K562 (cell line): ENCODE measurements around the gene GIMAP8. TPM values are rescaled to one million over a fixed set of nuclear protein-coding genes. Genes with fewer than 3 reads are reported as not detected.
A peak's percentile ranks its signal among the peaks of the same experiment; 100 is the strongest.

ENCODE experiments used
- CHAMP1 ChIP-seq: fragments of 450-650 bp; IDR thresholded peaks from 2 replicates; pipeline ENCODE4 v1.6.1; 2016; ENCODE audit warnings: mild to moderate bottlenecking
- GABPB2 ChIP-seq: fragments of 250-450 bp; sonication (Bioruptor Pico); conservative IDR thresholded peaks from 2 replicates; pipeline ENCODE4 v1.5.1; 2021; ENCODE audit warnings: mild to moderate bottlenecking
- GTF2B ChIP-seq: IDR thresholded peaks from 2 replicates; pipeline ENCODE4 v1.6.1; 2011; ENCODE audit not compliant: insufficient read length; ENCODE audit errors: extremely low read depth
- HES1 ChIP-seq: fragments of 450-650 bp; IDR thresholded peaks from 2 replicates; pipeline ENCODE4 v1.6.1; 2016; ENCODE audit warnings: low read depth, mild to moderate bottlenecking, moderate library complexity
- HMG20B ChIP-seq: fragments of 250-450 bp; sonication (Bioruptor Pico); IDR thresholded peaks from 2 replicates; pipeline ENCODE4 v1.5.0; 2021; ENCODE audit warnings: mild to moderate bottlenecking
- JUN ChIP-seq, 2 experiments: sonication (generic) in 1 of 2; formaldehyde crosslinking in 1 of 2; IDR thresholded peaks; 2 replicates each; pipeline versions ENCODE4 v1.6.1 to v1.8.0; 2012 to 2022; ENCODE audit warnings: borderline replicate concordance in 2 of 2, mild to moderate bottlenecking in 2 of 2, improper control_type of control experiment in 1 of 2, low read depth in 1 of 2, low read length in 1 of 2, missing genetic modification reagents in 1 of 2
- MAFK ChIP-seq: IDR thresholded peaks from 2 replicates; pipeline ENCODE4 v1.6.1; 2011; ENCODE audit warnings: low read length, improper control_type of control experiment
- MBD2 ChIP-seq: sonication (generic); IDR thresholded peaks from 2 replicates; pipeline ENCODE4 v1.6.1; 2016; ENCODE audit warnings: low read depth, borderline replicate concordance
- MTA3 ChIP-seq: fragments of 450-650 bp; formaldehyde crosslinking; IDR thresholded peaks from 2 replicates; pipeline ENCODE4 v1.6.1; 2017; ENCODE audit warnings: mild to moderate bottlenecking, borderline replicate concordance
- MYNN ChIP-seq, 2 experiments: sonication (generic); formaldehyde crosslinking in 1 of 2; IDR thresholded peaks; 2 replicates each; pipeline versions ENCODE4 v1.5.0 to v1.6.1; 2016 to 2020; ENCODE audit warnings: antibody characterized with exemption in 1 of 2, missing genetic modification reagents in 1 of 2
- NCOA2 ChIP-seq, 2 experiments: fragments of 450-650 bp; IDR thresholded peaks; 2 replicates each; pipeline ENCODE4 v1.6.1; 2018; ENCODE audit warnings: mild to moderate bottlenecking in 2 of 2, moderate library complexity in 1 of 2; ENCODE audit not compliant: partially characterized antibody in 2 of 2
- NELFE ChIP-seq: IDR thresholded peaks from 2 replicates; pipeline ENCODE4 v1.6.1; 2011; ENCODE audit warnings: mild to moderate bottlenecking; ENCODE audit not compliant: insufficient read depth, insufficient read length
- NR2C1 ChIP-seq, 2 experiments: fragments of 450-650 bp; IDR thresholded peaks; 2 replicates each; pipeline ENCODE4 v1.6.1; 2017; ENCODE audit warnings: mild to moderate bottlenecking in 2 of 2, antibody characterized with exemption in 1 of 2, inconsistent platforms in 1 of 2, missing compliant biosample characterization in 1 of 2, missing genetic modification characterization in 1 of 2
- POLR2AphosphoS5 ChIP-seq: IDR thresholded peaks from 2 replicates; pipeline ENCODE4 v1.6.1; 2011; ENCODE audit warnings: mild to moderate bottlenecking, low read depth, low read length, moderate library complexity; ENCODE audit not compliant: control insufficient read depth, insufficient read depth
- POLR3G ChIP-seq: IDR thresholded peaks from 2 replicates; pipeline ENCODE4 v1.6.1; 2011; ENCODE audit not compliant: insufficient read length, insufficient replicate concordance; ENCODE audit errors: extremely low read depth
- SAFB2 ChIP-seq: fragments of 200-400 bp; formaldehyde crosslinking; IDR thresholded peaks from 2 replicates; pipeline ENCODE4 v1.6.1; 2018; ENCODE audit warnings: borderline replicate concordance, low read length, low read depth, moderate library complexity; ENCODE audit not compliant: severe bottlenecking
- SOX6 ChIP-seq: fragments of 450-650 bp; IDR thresholded peaks from 2 replicates; pipeline ENCODE4 v1.6.1; 2014; ENCODE audit warnings: mild to moderate bottlenecking
- TRIM28 ChIP-seq: fragments of 450-650 bp; IDR thresholded peaks from 2 replicates; pipeline ENCODE4 v1.6.1; 2017
- XRCC4 ChIP-seq: IDR thresholded peaks from one replicate; pipeline ENCODE4 v1.6.1; 2011; ENCODE audit not compliant: insufficient read depth, insufficient read length; ENCODE audit errors: extremely low read depth
- ZBTB7A ChIP-seq: IDR thresholded peaks from 2 replicates; pipeline ENCODE4 v1.6.1; 2011; ENCODE audit warnings: low read depth, mild to moderate bottlenecking, low read length, moderate library complexity, borderline replicate concordance; ENCODE audit not compliant: control insufficient read depth
- ZFPM2 ChIP-seq: fragments of 250-450 bp; sonication (Bioruptor Pico); IDR thresholded peaks from 2 replicates; pipeline ENCODE4 v1.5.1; 2022; ENCODE audit warnings: mild to moderate bottlenecking
- ZNF3 ChIP-seq: fragments of 250-450 bp; sonication (Bioruptor Pico); IDR thresholded peaks from 2 replicates; pipeline ENCODE4 v1.5.0; 2021; ENCODE audit warnings: mild to moderate bottlenecking, moderate library complexity
- polyA plus RNA-seq, 8 experiments: library from polyadenylated mRNA; depleted of rRNA in 4 of 8; stranded (reverse) in 5 of 8; unstranded in 3 of 8; fragments of >200 nt; fragmentation: Nextera tagmentation in 2 of 8; fragmentation: Illumina TruSeq in 1 of 8; extraction: Ambion mirVana in 2 of 8; extraction: Trizol in 1 of 8; gene quantifications; 2 replicates each; pipeline versions ENCODE4 v1.2.1 to v1.2.3, GENCODE V29; 2011 to 2014; ENCODE audit warnings: inconsistent platforms in 1 of 8, missing spikeins in 1 of 8
- total RNA-seq, 7 experiments: library from RNA; depleted of rRNA in 6 of 7; stranded (reverse); fragments of >200 nt in 6 of 7; fragmentation: Illumina TruSeq in 2 of 7; extraction: Trizol in 2 of 7; gene quantifications; 2 replicates each; pipeline versions ENCODE4 v1.2.1 to v1.2.3, GENCODE V29; 2011 to 2021; ENCODE audit warnings: low replicate concordance in 1 of 7
- TF ChIP-seq, protein P1 (sequence below): fragments of 250-450 bp; sonication (Bioruptor Pico); IDR thresholded peaks from 2 replicates; pipeline ENCODE4 v1.5.0; 2021

The GIMAP8 gene
- total and polyA plus RNA-seq, 9 of the 15 experiments (the other 6 are each of a cell fraction or from before 2014, with no cell fraction given): not detected

GRCh38 chr7:150406312-150406566 is 44.2 kb upstream of the GIMAP8 start (continued):
- TF ChIP-seq MBD2: no peak
- TF ChIP-seq GABPB2: no peak
- TF ChIP-seq TRIM28: peak; percentile 40; the same call in 1 of the 2 replicates
- TF ChIP-seq POLR3G: no peak
- no peak for TF ChIP-seq NELFE
- TF ChIP-seq, protein P1, sequence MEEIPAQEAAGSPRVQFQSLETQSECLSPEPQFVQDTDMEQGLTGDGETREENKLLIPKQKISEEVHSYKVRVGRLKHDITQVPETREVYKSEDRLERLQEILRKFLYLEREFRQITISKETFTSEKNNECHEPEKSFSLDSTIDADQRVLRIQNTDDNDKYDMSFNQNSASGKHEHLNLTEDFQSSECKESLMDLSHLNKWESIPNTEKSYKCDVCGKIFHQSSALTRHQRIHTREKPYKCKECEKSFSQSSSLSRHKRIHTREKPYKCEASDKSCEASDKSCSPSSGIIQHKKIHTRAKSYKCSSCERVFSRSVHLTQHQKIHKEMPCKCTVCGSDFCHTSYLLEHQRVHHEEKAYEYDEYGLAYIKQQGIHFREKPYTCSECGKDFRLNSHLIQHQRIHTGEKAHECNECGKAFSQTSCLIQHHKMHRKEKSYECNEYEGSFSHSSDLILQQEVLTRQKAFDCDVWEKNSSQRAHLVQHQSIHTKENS: no peak
- 0 out of 2 replicates have a peak, but pooled peaks have one; percentile 16 for TF ChIP-seq MAFK
- no peak for TF ChIP-seq JUN (IDR thresholded peaks at IDR 0.05; ENCODE audit: borderline replicate concordance, low read depth, low read length)
- TF ChIP-seq JUN (CRISPR knock-in tag; IDR thresholded peaks at IDR 0.05; ENCODE audit: borderline replicate concordance): no peak
- TF ChIP-seq CHAMP1: no peak
- no peak for TF ChIP-seq MTA3
- TF ChIP-seq MYNN (IDR thresholded peaks at IDR 0.05): no peak
- no peak for TF ChIP-seq MYNN (CRISPR knock-in tag; IDR thresholded peaks at IDR 0.05)
- TF ChIP-seq HES1: no peak
- TF ChIP-seq POLR2AphosphoS5: no peak
- TF ChIP-seq XRCC4: no peak
- no peak; the same call in 1 of the 2 replicates for TF ChIP-seq ZBTB7A
- TF ChIP-seq SOX6: no peak
- no peak for TF ChIP-seq ZNF3
- TF ChIP-seq NR2C1 (IDR thresholded peaks at IDR 0.05): no peak
- TF ChIP-seq NR2C1 (tag; IDR thresholded peaks at IDR 0.05): no peak
- TF ChIP-seq NCOA2 (IDR thresholded peaks at IDR 0.05; ENCODE audit: partially characterized antibody in 2 of 2): no peak
- TF ChIP-seq ZFPM2 (CRISPR knock-in tag): no peak
- TF ChIP-seq GTF2B: no peak
- no peak for TF ChIP-seq SAFB2
- no peak for TF ChIP-seq HMG20B
